ENCODE results near the gene IMMP2L. TPM values are rescaled to one million over a fixed set of nuclear protein-coding genes. Genes with fewer than 3 reads are reported as not detected.

Gene IMMP2L
- total and polyA plus RNA-seq, 2 of the 8 experiments (the other 6 are each of a cell fraction or from before 2014, with no cell fraction given): 2.3 to 10.1 TPM

- Histone ChIP-seq H2AK5ac (ENCODE audit: low read depth, low read length) (no peak overlapping the region), H3K4ac (replicated peaks; ENCODE audit: insufficient read length, low read depth, low read length) (no peak overlapping the region), H3K36me3 (ENCODE audit: control insufficient read depth in 2 of 4, insufficient read depth in 4 of 4, low read length in 3 of 4) (no peaks in the 10 kb centered on the region), H3K56ac (replicated peaks; ENCODE audit: insufficient read length, low read depth, low read length) (no peak overlapping the region), H3K4me3 (ENCODE audit: extremely low read depth in 1 of 4, insufficient read depth in 2 of 4, low read depth in 3 of 4, low read length in 4 of 4) (no peak overlapping the region), H4K20me1 (replicated peaks in 1 of 2; ENCODE audit: control insufficient read depth in 1 of 2, insufficient read depth in 2 of 2, low read length in 2 of 2) (no peaks in the 10 kb centered on the region), H2BK12ac (ENCODE audit: low read depth, low read length) (no peak overlapping the region), H4K8ac (ENCODE audit: extremely low read depth, insufficient read depth, low read length) (no peak overlapping the region), H4K5ac (ENCODE audit: insufficient read length, low read depth, low read length) (no peak overlapping the region), H3K23me2 (ENCODE audit: low read depth, low read length) (no peaks in the 10 kb centered on the region), H3K27ac (ENCODE audit: low read depth, low read length) (no peak overlapping the region), H3K27me3 (replicated peaks in 1 of 4; ENCODE audit: control insufficient read depth in 3 of 4, extremely low read depth in 1 of 4, insufficient read depth in 3 of 4, low read length in 3 of 4) (peaks cover 0 to 1% (median 0%) of the 10 kb centered on the region in 4 experiments; a peak in 1 of 7 replicates), H3K9me3 (ENCODE audit: insufficient read depth in 2 of 2, low read depth in 1 of 2, low read length in 1 of 2) (no peaks in the 10 kb centered on the region), H3K4me2 (ENCODE audit: insufficient read depth in 1 of 2, low read depth in 2 of 2, low read length in 2 of 2) (no peak overlapping the region), H2AFZ (ENCODE audit: low read length) (no peak overlapping the region), H2BK20ac (ENCODE audit: low read length) (no peak overlapping the region), H3K23ac (ENCODE audit: insufficient read length) (no peak overlapping the region), H2BK120ac (replicated peaks; ENCODE audit: low read depth, low read length) (no peak overlapping the region), H2BK15ac (ENCODE audit: low read length) (no peak overlapping the region), H3K9ac (replicated peaks in 1 of 4; ENCODE audit: extremely low read depth in 1 of 4, low read depth in 3 of 4, low read length in 3 of 4) (no peak overlapping the region), H3K18ac (ENCODE audit: extremely low read depth, low read length) (no peak overlapping the region), H2BK5ac (ENCODE audit: low read depth, low read length) (no peak overlapping the region), H4K91ac (replicated peaks; ENCODE audit: insufficient read length, low read length) (no peak overlapping the region), H3K79me1 (ENCODE audit: low read depth, low read length) (no peaks in the 10 kb centered on the region), H3K79me2 (ENCODE audit: control insufficient read depth in 1 of 2, insufficient read depth in 2 of 2, low read length in 2 of 2) (no peaks in the 10 kb centered on the region), H3K14ac (ENCODE audit: insufficient read length) (no peak overlapping the region), H3K4me1 (replicated peaks in 1 of 4; ENCODE audit: control insufficient read depth in 3 of 4, insufficient read depth in 4 of 4, low read length in 3 of 4) (0 out of 7 replicates have a peak, but pooled peaks cover 0 to 2% (median 0%) of the 10 kb centered on the region in 4 experiments)
- WGBS, 2 experiments (ENCODE audit: extremely low coverage in 1 of 2, insufficient coverage in 1 of 2, insufficient read length in 1 of 2, insufficient replicate concordance in 2 of 2, low coverage in 1 of 2, low lambda C conversion rate in 2 of 2, missing lambda C conversion rate in 1 of 2): 95% methylated on average over 6 of the region's 6 CpGs; no CpG with 5 or more reads in 1 of the 2 experiments
- ChIA-PET POLR2A (ENCODE audit: partially characterized antibody) (no interaction called here), CTCF (ENCODE audit: partially characterized antibody) (no interaction called here)
- DNase-seq (ENCODE audit: low read depth in 1 of 2, low spot score in 2 of 2) (no peak), FAIRE-seq (no peak)
- TF ChIP-seq TAF7 (optimal IDR thresholded peaks at IDR 0.05; ENCODE audit: borderline replicate concordance, low read depth, low read length): no peak
- TF ChIP-seq CEBPB (IDR thresholded peaks at IDR 0.05; ENCODE audit: low read depth, low read length): no peak
- TF ChIP-seq GABPA (IDR thresholded peaks at IDR 0.05; ENCODE audit: borderline replicate concordance, insufficient read depth, low read length): no peak
- no peak for TF ChIP-seq SRF (IDR thresholded peaks at IDR 0.05; ENCODE audit: low read depth, low read length)
- TF ChIP-seq SIN3A (conservative IDR thresholded peaks at IDR 0.05 in 1 of 2, IDR thresholded peaks at IDR 0.05 in 1 of 2; ENCODE audit: low read depth in 1 of 2, low read length in 2 of 2): no peak
- TF ChIP-seq BACH1 (IDR thresholded peaks at IDR 0.05; ENCODE audit: low read length): no peak
Observed at GRCh38 chr7:110973196-110973990, 588.9 kb downstream of the IMMP2L start.

Measured in H1 (cell line).